ENCODE data around the gene PRSS22.

- TF ChIP-seq TARDBP (IDR thresholded peaks at IDR 0.05; ENCODE audit: borderline replicate concordance), result no peak
- TF ChIP-seq, protein P1, sequence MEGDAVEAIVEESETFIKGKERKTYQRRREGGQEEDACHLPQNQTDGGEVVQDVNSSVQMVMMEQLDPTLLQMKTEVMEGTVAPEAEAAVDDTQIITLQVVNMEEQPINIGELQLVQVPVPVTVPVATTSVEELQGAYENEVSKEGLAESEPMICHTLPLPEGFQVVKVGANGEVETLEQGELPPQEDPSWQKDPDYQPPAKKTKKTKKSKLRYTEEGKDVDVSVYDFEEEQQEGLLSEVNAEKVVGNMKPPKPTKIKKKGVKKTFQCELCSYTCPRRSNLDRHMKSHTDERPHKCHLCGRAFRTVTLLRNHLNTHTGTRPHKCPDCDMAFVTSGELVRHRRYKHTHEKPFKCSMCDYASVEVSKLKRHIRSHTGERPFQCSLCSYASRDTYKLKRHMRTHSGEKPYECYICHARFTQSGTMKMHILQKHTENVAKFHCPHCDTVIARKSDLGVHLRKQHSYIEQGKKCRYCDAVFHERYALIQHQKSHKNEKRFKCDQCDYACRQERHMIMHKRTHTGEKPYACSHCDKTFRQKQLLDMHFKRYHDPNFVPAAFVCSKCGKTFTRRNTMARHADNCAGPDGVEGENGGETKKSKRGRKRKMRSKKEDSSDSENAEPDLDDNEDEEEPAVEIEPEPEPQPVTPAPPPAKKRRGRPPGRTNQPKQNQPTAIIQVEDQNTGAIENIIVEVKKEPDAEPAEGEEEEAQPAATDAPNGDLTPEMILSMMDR (IDR thresholded peaks at IDR 0.05 in 2 of 3, conservative IDR thresholded peaks at IDR 0.05 in 1 of 3; ENCODE audit: control insufficient read depth in 2 of 3, extremely low read depth in 1 of 3, insufficient read depth in 1 of 3, low read depth in 3 of 3, low read length in 3 of 3), result no peak
- TF ChIP-seq BRCA1 (IDR thresholded peaks at IDR 0.05; ENCODE audit: low read depth, low read length), result no peak
- no peak for TF ChIP-seq PAX8 (IDR thresholded peaks at IDR 0.05)
- TF ChIP-seq ESRRA (IDR thresholded peaks at IDR 0.05; ENCODE audit: low read length), result no peak
- no peak for TF ChIP-seq ZNF384 (IDR thresholded peaks at IDR 0.05; ENCODE audit: borderline replicate concordance, low read depth, low read length)
- no peak for TF ChIP-seq EP300 (IDR thresholded peaks at IDR 0.05; ENCODE audit: borderline replicate concordance in 1 of 2, control insufficient read depth in 1 of 2, low read depth in 2 of 2, low read length in 2 of 2)
- no peak for TF ChIP-seq ZBED1 (IDR thresholded peaks at IDR 0.05; ENCODE audit: borderline replicate concordance)
- no peak for TF ChIP-seq POLR2A (IDR thresholded peaks at IDR 0.05; ENCODE audit: low read depth, low read length)
Measured at GRCh38 chr16:2822158-2822495, 35.8 kb downstream of the PRSS22 start.

All from GM12878 (cell line).